H1 (cell line): ENCODE measurements around the gene WDFY1. TPM values are rescaled to one million over a fixed set of nuclear protein-coding genes. Genes with fewer than 3 reads are reported as not detected.

ENCODE experiments used
- CTCF ChIA-PET: fragments of 300-600 bp; sonication (Branson Sonifier 250); formaldehyde crosslinking; loops from one replicate; lab custom pipeline; 2021; ENCODE audit not compliant: partially characterized antibody; lab: Charles Lee
- POLR2A ChIA-PET: fragments of 300-600 bp; sonication (Branson Sonifier 250); formaldehyde crosslinking; loops from one replicate; lab custom pipeline; 2021; ENCODE audit warnings: inconsistent platforms; ENCODE audit not compliant: partially characterized antibody; lab: Charles Lee
- DNase-seq, 2 experiments: peaks; one replicate each; pipeline versions ENCODE4 v3.0.0 to v3.0.0-alpha.2; 2010 to 2022; ENCODE audit warnings: low spot score in 2 of 2, low read depth in 1 of 2, mixed read lengths in 1 of 2
- FAIRE-seq: peaks from 2 replicates; lab custom pipeline; 2011; peaks lifted over from hg19 to GRCh38; lab: Jason Lieb, UNC
- H2AFZ ChIP-seq: 2 replicates; pipeline ENCODE4 v1.8.1; 2012; ENCODE audit warnings: low read length, inconsistent platforms
- H2AK5ac ChIP-seq: 2 replicates; pipeline ENCODE4 v1.6.1; 2013; ENCODE audit warnings: low read depth, low read length
- H2BK120ac ChIP-seq: replicated peaks from 2 replicates; pipeline ENCODE3; 2013; ENCODE audit warnings: low read depth, low read length, inconsistent platforms
- H2BK12ac ChIP-seq: 2 replicates; pipeline ENCODE4 v1.6.1; 2013; ENCODE audit warnings: low read depth, low read length
- H2BK15ac ChIP-seq: 2 replicates; pipeline ENCODE4 v1.6.1; 2013; ENCODE audit warnings: low read length
- H2BK20ac ChIP-seq: 2 replicates; pipeline ENCODE4 v1.6.1; 2013; ENCODE audit warnings: low read length
- H2BK5ac ChIP-seq: 2 replicates; pipeline ENCODE4 v1.6.1; 2013; ENCODE audit warnings: low read depth, low read length
- H3K14ac ChIP-seq: 2 replicates; pipeline ENCODE4 v1.6.1; 2013; ENCODE audit warnings: inconsistent platforms; ENCODE audit not compliant: insufficient read length
- H3K18ac ChIP-seq: 2 replicates; pipeline ENCODE4 v1.6.1; 2013; ENCODE audit warnings: low read length; ENCODE audit errors: extremely low read depth
- H3K23ac ChIP-seq: 2 replicates; pipeline ENCODE4 v1.6.1; 2013; ENCODE audit warnings: inconsistent platforms; ENCODE audit not compliant: insufficient read length
- H3K23me2 ChIP-seq: 2 replicates; pipeline ENCODE4 v1.6.1; 2013; ENCODE audit warnings: low read depth, low read length
- H3K27ac ChIP-seq: 2 replicates; pipeline ENCODE4 v1.6.1; 2011; ENCODE audit warnings: low read depth, low read length, inconsistent platforms
- H3K27me3 ChIP-seq, 4 experiments: replicated peaks in 1 of 4; 1 replicate in 1 of 4; 2 replicates in 3 of 4; pipeline versions ENCODE4 v1.6.1 to v1.8.1; 2011 to 2013; ENCODE audit warnings: low read length in 3 of 4, mild to moderate bottlenecking in 3 of 4, inconsistent platforms in 2 of 4, mixed read lengths in 2 of 4, moderate library complexity in 1 of 4; ENCODE audit not compliant: control insufficient read depth in 3 of 4, insufficient read depth in 3 of 4; ENCODE audit errors: extremely low read depth in 1 of 4
- H3K36me3 ChIP-seq, 4 experiments: 2 replicates each; pipeline versions ENCODE4 v1.6.1 to v1.8.1; 2011 to 2013; ENCODE audit warnings: mild to moderate bottlenecking in 4 of 4, low read length in 3 of 4, moderate library complexity in 2 of 4, control low read depth in 1 of 4, inconsistent platforms in 1 of 4; ENCODE audit not compliant: insufficient read depth in 4 of 4, control insufficient read depth in 2 of 4
- H3K4ac ChIP-seq: replicated peaks from 2 replicates; pipeline ENCODE3; 2013; ENCODE audit warnings: low read length, low read depth, mixed read lengths, inconsistent platforms; ENCODE audit not compliant: insufficient read length
- H3K4me1 ChIP-seq, 4 experiments: replicated peaks in 1 of 4; 1 replicate in 1 of 4; 2 replicates in 3 of 4; pipeline versions ENCODE4 v1.6.1 to v1.8.1; 2011 to 2013; ENCODE audit warnings: low read length in 3 of 4, inconsistent platforms in 2 of 4, mixed read lengths in 1 of 4; ENCODE audit not compliant: insufficient read depth in 4 of 4, control insufficient read depth in 3 of 4
- H3K4me2 ChIP-seq, 2 experiments: 2 replicates each; pipeline versions ENCODE4 v1.6.1 to v1.8.1; 2011 to 2013; ENCODE audit warnings: low read depth in 2 of 2, low read length in 2 of 2, control low read depth in 1 of 2, inconsistent platforms in 1 of 2, mild to moderate bottlenecking in 1 of 2; ENCODE audit not compliant: insufficient read depth in 1 of 2
- H3K4me3 ChIP-seq, 4 experiments: fragments of 200-600, 300-600 bp in 1 of 4; sonication (generic), shearing (Covaris generic), sonication (Bioruptor Twin) in 1 of 4; 2 replicates each; pipeline versions ENCODE4 v1.5.1 to v1.8.1; 2011 to 2016; ENCODE audit warnings: low read length in 4 of 4, low read depth in 3 of 4, control low read depth in 2 of 4, inconsistent platforms in 2 of 4, mild to moderate bottlenecking in 2 of 4, mixed read lengths in 1 of 4, moderate library complexity in 1 of 4; ENCODE audit not compliant: insufficient read depth in 2 of 4; ENCODE audit errors: extremely low read depth in 1 of 4
- H3K56ac ChIP-seq: replicated peaks from 2 replicates; pipeline ENCODE3; 2013; ENCODE audit warnings: low read depth, mild to moderate bottlenecking, mixed read lengths, low read length, inconsistent platforms; ENCODE audit not compliant: insufficient read length
- H3K79me1 ChIP-seq: 2 replicates; pipeline ENCODE4 v1.6.1; 2013; ENCODE audit warnings: low read depth, low read length, control low read depth
- H3K79me2 ChIP-seq, 2 experiments: 2 replicates each; pipeline versions ENCODE4 v1.6.1 to v1.8.1; 2012 to 2013; ENCODE audit warnings: low read length in 2 of 2, mild to moderate bottlenecking in 2 of 2, inconsistent platforms in 1 of 2; ENCODE audit not compliant: insufficient read depth in 2 of 2, control insufficient read depth in 1 of 2
- H3K9ac ChIP-seq, 4 experiments: replicated peaks in 1 of 4; 1 replicate in 1 of 4; 2 replicates in 3 of 4; pipeline versions ENCODE4 v1.6.1 to v1.8.1; 2011 to 2013; ENCODE audit warnings: low read depth in 3 of 4, low read length in 3 of 4, control low read depth in 2 of 4, mild to moderate bottlenecking in 2 of 4, moderate library complexity in 2 of 4, inconsistent platforms in 1 of 4; ENCODE audit errors: extremely low read depth in 1 of 4
- H3K9me3 ChIP-seq, 2 experiments: 2 replicates each; pipeline versions ENCODE4 v1.6.1 to v1.8.1; 2012 to 2013; ENCODE audit warnings: mild to moderate bottlenecking in 2 of 2, moderate library complexity in 2 of 2, control low read depth in 1 of 2, inconsistent platforms in 1 of 2, low read depth in 1 of 2, low read length in 1 of 2, mixed read lengths in 1 of 2; ENCODE audit not compliant: insufficient read depth in 2 of 2
- H4K20me1 ChIP-seq, 2 experiments: replicated peaks in 1 of 2; 2 replicates each; pipeline versions ENCODE3 to v1.8.1; 2011 to 2013; ENCODE audit warnings: inconsistent platforms in 2 of 2, low read length in 2 of 2, mild to moderate bottlenecking in 1 of 2; ENCODE audit not compliant: insufficient read depth in 2 of 2, control insufficient read depth in 1 of 2
- H4K5ac ChIP-seq: 2 replicates; pipeline ENCODE4 v1.6.1; 2013; ENCODE audit warnings: low read length, low read depth, mixed read lengths, inconsistent platforms; ENCODE audit not compliant: insufficient read length
- H4K8ac ChIP-seq: 2 replicates; pipeline ENCODE4 v1.8.0; 2013; ENCODE audit warnings: mild to moderate bottlenecking, moderate library complexity, low read length, inconsistent platforms; ENCODE audit not compliant: insufficient read depth; ENCODE audit errors: extremely low read depth
- H4K91ac ChIP-seq: replicated peaks from 2 replicates; pipeline ENCODE3; 2013; ENCODE audit warnings: low read length, mixed read lengths, inconsistent platforms; ENCODE audit not compliant: insufficient read length
- ASH2L ChIP-seq: fragments of 200-600, 300-600 bp; sonication (generic); IDR thresholded peaks from one replicate; pipeline ENCODE4 v1.7.1; 2017; ENCODE audit warnings: low read length
- CHD1 ChIP-seq: IDR thresholded peaks from 2 replicates; pipeline ENCODE4 v1.6.1; 2012; ENCODE audit warnings: low read depth, low read length, improper control_type of control experiment
- CREB1 ChIP-seq: IDR thresholded peaks from 2 replicates; pipeline ENCODE4 v1.6.1; 2012; ENCODE audit warnings: inconsistent platforms
- HDAC6 ChIP-seq: IDR thresholded peaks from one replicate; pipeline ENCODE4 v1.7.1; 2012; ENCODE audit warnings: low read depth, mild to moderate bottlenecking, inconsistent platforms, low read length, moderate library complexity
- JUN ChIP-seq: IDR thresholded peaks from 2 replicates; pipeline ENCODE4 v1.6.1; 2011; ENCODE audit warnings: low read depth, mild to moderate bottlenecking, improper control_type of control experiment, low read length
- KDM1A ChIP-seq: fragments of 200-600, 300-600 bp; sonication (generic); IDR thresholded peaks from 2 replicates; pipeline ENCODE4 v1.7.1; 2016; ENCODE audit warnings: mild to moderate bottlenecking, low read length, borderline replicate concordance
- POLR2A ChIP-seq, 2 experiments: IDR thresholded peaks; 1 replicate in 1 of 2; 2 replicates in 1 of 2; pipeline ENCODE4 v1.6.1; 2011; ENCODE audit warnings: low read depth in 2 of 2, low read length in 2 of 2, mild to moderate bottlenecking in 2 of 2; ENCODE audit errors: control extremely low read depth in 1 of 2
- WGBS, 2 experiments: shearing (Covaris generic) in 1 of 2; methylation state at CpG; one replicate each; pipeline versions ENCODE4 v1.1.6 to v1.1.7; 2013 to 2015; ENCODE audit warnings: low lambda C conversion rate in 2 of 2, mixed read lengths in 2 of 2, inconsistent platforms in 1 of 2, low coverage in 1 of 2, missing lambda C conversion rate in 1 of 2; ENCODE audit not compliant: insufficient replicate concordance in 2 of 2, insufficient coverage in 1 of 2, insufficient read length in 1 of 2; ENCODE audit errors: extremely low coverage in 1 of 2, missing lambda C conversion rate in 1 of 2; 5-methylcytosine and 5-hydroxymethylcytosine counted together
- polyA plus RNA-seq, 7 experiments: library from polyadenylated mRNA; depleted of rRNA in 3 of 7; stranded (reverse) in 5 of 7; unstranded in 2 of 7; fragments of >200 nt in 5 of 7; fragments of 200-250 nt in 2 of 7; gene quantifications; 1 replicate in 5 of 7; 2 replicates in 1 of 7; 4 replicates in 1 of 7; pipeline versions ENCODE4 v1.2.1 to v1.2.3, GENCODE V29; 2011 to 2013; ENCODE audit warnings: missing spikeins in 2 of 7, mixed read lengths in 2 of 7
- total RNA-seq: library from RNA; stranded (reverse); fragmentation: NEBNext Ultra II Directional; extraction: Animal tissue kit (Norgen Biotek cat#: 25700); gene quantifications from 2 replicates; pipeline ENCODE4 v1.2.1, GENCODE V29; 2021

WDFY1 gene
- total and polyA plus RNA-seq, 2 of the 8 experiments (the other 6 are each of a cell fraction or from before 2014, with no cell fraction given), result 68.4 to 94.7 TPM

- DNase-seq (no peak), FAIRE-seq (no peak)
- Histone ChIP-seq H3K4me1 (peaks cover 0 to 4% (median 0%) of the 10 kb centered on the region in 4 experiments; a peak in 1 of 7 replicates), H4K91ac (no peak overlapping the region), H3K79me1 (no peaks in the 10 kb centered on the region), H3K4me2 (no peak overlapping the region), H3K79me2 (no peaks in the 10 kb centered on the region), H3K36me3 (peaks cover 0 to 3% (median 0%) of the 10 kb centered on the region in 4 experiments; a peak in 1 of 8 replicates), H3K9me3 (no peaks in the 10 kb centered on the region), H3K27ac (no peak overlapping the region), H3K23ac (no peak overlapping the region), H2BK120ac (no peak overlapping the region), H3K27me3 (no peaks in the 10 kb centered on the region), H2AK5ac (no peak overlapping the region), H3K56ac (no peak overlapping the region), H3K23me2 (no peaks in the 10 kb centered on the region), H3K4me3 (no peak overlapping the region), H3K9ac (no peak overlapping the region), H4K8ac (no peak overlapping the region), H2BK15ac (no peak overlapping the region), H4K5ac (no peak overlapping the region), H2BK5ac (no peak overlapping the region), H2BK12ac (no peak overlapping the region; the same call in 1 of the 2 replicates), H3K4ac (no peak overlapping the region), H3K18ac (no peak overlapping the region), H4K20me1 (peaks cover 0 to 2% of the 10 kb centered on the region in 2 experiments), H2AFZ (no peak overlapping the region), H2BK20ac (no peak overlapping the region), H3K14ac (no peak overlapping the region)
- POLR2A ChIA-PET, result no interaction called here
- WGBS, 2 experiments, result 86% methylated on average over 4 of the region's 4 CpGs; no CpG with 5 or more reads in 1 of the 2 experiments
- CTCF ChIA-PET, result interaction anchor here (0.6 to 16.7 kb wide), 42 partner anchors 8 to 377 kb away, joined by 3 to 436 read pairs (median 6); partner anchors contain the start of gene SERPINE2
- TF ChIP-seq ASH2L (no peak), CHD1 (no peak), POLR2A (IDR thresholded peaks at IDR 0.05; ENCODE audit: control extremely low read depth in 1 of 2, low read depth in 2 of 2, low read length in 2 of 2) (no peak), KDM1A (no peak), JUN (no peak), HDAC6 (no peak), CREB1 (no peak)
These were observed 49.5 kb upstream of the WDFY1 start for GRCh38 chr2:223994562-223995162.
